ENCODE measurements around the gene HES7. TPM values are rescaled to one million over a fixed set of nuclear protein-coding genes. Genes with fewer than 3 reads are reported as not detected.

The HES7 gene
- total RNA-seq, 1 experiment from 2014 or later: 3.1 TPM

- no peaks in the 10 kb centered on the region for H3K36me3 Mint-ChIP-seq
- peaks cover 24% of the 10 kb centered on the region for H3K4me1 Mint-ChIP-seq
- ChIA-PET POLR2A (interaction anchor here (1.3 to 1.4 kb wide), 2 partner anchors 13 to 25 kb away, joined by 4 to 5 read pairs; no protein-coding TSS in a partner anchor), CTCF (interaction anchor here (0.8 to 1.5 kb wide), 5 partner anchors 9 to 107 kb away, joined by 3 to 5 read pairs (median 4); no protein-coding TSS in a partner anchor)
- DNase-seq (ENCODE audit: low spot score): no peak
- H3K4me3 Mint-ChIP-seq: no peak overlapping the region
- no peaks in the 10 kb centered on the region for H3K27me3 Mint-ChIP-seq (ENCODE audit: low read depth)
- TF ChIP-seq JAZF1 (CRISPR knock-in tag; IDR thresholded peaks at IDR 0.05): no peak
- TF ChIP-seq SMAD4 (CRISPR knock-in tag; IDR thresholded peaks at IDR 0.05): no peak
- TF ChIP-seq, protein P1, sequence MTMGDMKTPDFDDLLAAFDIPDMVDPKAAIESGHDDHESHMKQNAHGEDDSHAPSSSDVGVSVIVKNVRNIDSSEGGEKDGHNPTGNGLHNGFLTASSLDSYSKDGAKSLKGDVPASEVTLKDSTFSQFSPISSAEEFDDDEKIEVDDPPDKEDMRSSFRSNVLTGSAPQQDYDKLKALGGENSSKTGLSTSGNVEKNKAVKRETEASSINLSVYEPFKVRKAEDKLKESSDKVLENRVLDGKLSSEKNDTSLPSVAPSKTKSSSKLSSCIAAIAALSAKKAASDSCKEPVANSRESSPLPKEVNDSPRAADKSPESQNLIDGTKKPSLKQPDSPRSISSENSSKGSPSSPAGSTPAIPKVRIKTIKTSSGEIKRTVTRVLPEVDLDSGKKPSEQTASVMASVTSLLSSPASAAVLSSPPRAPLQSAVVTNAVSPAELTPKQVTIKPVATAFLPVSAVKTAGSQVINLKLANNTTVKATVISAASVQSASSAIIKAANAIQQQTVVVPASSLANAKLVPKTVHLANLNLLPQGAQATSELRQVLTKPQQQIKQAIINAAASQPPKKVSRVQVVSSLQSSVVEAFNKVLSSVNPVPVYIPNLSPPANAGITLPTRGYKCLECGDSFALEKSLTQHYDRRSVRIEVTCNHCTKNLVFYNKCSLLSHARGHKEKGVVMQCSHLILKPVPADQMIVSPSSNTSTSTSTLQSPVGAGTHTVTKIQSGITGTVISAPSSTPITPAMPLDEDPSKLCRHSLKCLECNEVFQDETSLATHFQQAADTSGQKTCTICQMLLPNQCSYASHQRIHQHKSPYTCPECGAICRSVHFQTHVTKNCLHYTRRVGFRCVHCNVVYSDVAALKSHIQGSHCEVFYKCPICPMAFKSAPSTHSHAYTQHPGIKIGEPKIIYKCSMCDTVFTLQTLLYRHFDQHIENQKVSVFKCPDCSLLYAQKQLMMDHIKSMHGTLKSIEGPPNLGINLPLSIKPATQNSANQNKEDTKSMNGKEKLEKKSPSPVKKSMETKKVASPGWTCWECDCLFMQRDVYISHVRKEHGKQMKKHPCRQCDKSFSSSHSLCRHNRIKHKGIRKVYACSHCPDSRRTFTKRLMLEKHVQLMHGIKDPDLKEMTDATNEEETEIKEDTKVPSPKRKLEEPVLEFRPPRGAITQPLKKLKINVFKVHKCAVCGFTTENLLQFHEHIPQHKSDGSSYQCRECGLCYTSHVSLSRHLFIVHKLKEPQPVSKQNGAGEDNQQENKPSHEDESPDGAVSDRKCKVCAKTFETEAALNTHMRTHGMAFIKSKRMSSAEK (CRISPR knock-in tag; IDR thresholded peaks at IDR 0.05; ENCODE audit: borderline replicate concordance): no peak
- TF ChIP-seq, protein P2, sequence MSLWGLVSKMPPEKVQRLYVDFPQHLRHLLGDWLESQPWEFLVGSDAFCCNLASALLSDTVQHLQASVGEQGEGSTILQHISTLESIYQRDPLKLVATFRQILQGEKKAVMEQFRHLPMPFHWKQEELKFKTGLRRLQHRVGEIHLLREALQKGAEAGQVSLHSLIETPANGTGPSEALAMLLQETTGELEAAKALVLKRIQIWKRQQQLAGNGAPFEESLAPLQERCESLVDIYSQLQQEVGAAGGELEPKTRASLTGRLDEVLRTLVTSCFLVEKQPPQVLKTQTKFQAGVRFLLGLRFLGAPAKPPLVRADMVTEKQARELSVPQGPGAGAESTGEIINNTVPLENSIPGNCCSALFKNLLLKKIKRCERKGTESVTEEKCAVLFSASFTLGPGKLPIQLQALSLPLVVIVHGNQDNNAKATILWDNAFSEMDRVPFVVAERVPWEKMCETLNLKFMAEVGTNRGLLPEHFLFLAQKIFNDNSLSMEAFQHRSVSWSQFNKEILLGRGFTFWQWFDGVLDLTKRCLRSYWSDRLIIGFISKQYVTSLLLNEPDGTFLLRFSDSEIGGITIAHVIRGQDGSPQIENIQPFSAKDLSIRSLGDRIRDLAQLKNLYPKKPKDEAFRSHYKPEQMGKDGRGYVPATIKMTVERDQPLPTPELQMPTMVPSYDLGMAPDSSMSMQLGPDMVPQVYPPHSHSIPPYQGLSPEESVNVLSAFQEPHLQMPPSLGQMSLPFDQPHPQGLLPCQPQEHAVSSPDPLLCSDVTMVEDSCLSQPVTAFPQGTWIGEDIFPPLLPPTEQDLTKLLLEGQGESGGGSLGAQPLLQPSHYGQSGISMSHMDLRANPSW (CRISPR knock-in tag; conservative IDR thresholded peaks at IDR 0.05; ENCODE audit: low read depth): no peak
- TF ChIP-seq, protein P3, sequence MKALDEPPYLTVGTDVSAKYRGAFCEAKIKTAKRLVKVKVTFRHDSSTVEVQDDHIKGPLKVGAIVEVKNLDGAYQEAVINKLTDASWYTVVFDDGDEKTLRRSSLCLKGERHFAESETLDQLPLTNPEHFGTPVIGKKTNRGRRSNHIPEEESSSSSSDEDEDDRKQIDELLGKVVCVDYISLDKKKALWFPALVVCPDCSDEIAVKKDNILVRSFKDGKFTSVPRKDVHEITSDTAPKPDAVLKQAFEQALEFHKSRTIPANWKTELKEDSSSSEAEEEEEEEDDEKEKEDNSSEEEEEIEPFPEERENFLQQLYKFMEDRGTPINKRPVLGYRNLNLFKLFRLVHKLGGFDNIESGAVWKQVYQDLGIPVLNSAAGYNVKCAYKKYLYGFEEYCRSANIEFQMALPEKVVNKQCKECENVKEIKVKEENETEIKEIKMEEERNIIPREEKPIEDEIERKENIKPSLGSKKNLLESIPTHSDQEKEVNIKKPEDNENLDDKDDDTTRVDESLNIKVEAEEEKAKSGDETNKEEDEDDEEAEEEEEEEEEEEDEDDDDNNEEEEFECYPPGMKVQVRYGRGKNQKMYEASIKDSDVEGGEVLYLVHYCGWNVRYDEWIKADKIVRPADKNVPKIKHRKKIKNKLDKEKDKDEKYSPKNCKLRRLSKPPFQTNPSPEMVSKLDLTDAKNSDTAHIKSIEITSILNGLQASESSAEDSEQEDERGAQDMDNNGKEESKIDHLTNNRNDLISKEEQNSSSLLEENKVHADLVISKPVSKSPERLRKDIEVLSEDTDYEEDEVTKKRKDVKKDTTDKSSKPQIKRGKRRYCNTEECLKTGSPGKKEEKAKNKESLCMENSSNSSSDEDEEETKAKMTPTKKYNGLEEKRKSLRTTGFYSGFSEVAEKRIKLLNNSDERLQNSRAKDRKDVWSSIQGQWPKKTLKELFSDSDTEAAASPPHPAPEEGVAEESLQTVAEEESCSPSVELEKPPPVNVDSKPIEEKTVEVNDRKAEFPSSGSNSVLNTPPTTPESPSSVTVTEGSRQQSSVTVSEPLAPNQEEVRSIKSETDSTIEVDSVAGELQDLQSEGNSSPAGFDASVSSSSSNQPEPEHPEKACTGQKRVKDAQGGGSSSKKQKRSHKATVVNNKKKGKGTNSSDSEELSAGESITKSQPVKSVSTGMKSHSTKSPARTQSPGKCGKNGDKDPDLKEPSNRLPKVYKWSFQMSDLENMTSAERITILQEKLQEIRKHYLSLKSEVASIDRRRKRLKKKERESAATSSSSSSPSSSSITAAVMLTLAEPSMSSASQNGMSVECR (CRISPR knock-in tag; IDR thresholded peaks at IDR 0.05; ENCODE audit: borderline replicate concordance): no peak
- no peak for TF ChIP-seq NR3C1 (CRISPR knock-in tag; conservative IDR thresholded peaks at IDR 0.05; ENCODE audit: low read depth)
- no peak for TF ChIP-seq TEAD4 (CRISPR knock-in tag; IDR thresholded peaks at IDR 0.05)
- no peak for TF ChIP-seq ELF4 (CRISPR knock-in tag; IDR thresholded peaks at IDR 0.05; ENCODE audit: low read depth)
- TF ChIP-seq, protein P4, sequence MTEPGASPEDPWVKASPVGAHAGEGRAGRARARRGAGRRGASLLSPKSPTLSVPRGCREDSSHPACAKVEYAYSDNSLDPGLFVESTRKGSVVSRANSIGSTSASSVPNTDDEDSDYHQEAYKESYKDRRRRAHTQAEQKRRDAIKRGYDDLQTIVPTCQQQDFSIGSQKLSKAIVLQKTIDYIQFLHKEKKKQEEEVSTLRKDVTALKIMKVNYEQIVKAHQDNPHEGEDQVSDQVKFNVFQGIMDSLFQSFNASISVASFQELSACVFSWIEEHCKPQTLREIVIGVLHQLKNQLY (CRISPR knock-in tag; IDR thresholded peaks at IDR 0.05): no peak
- TF ChIP-seq ZNF263 (CRISPR knock-in tag; IDR thresholded peaks at IDR 0.05; ENCODE audit: low read depth): no peak
- TF ChIP-seq ATF6 (CRISPR knock-in tag; IDR thresholded peaks at IDR 0.05): no peak
- no peak for TF ChIP-seq FOXK1 (CRISPR knock-in tag; IDR thresholded peaks at IDR 0.05)
- TF ChIP-seq, protein P5, sequence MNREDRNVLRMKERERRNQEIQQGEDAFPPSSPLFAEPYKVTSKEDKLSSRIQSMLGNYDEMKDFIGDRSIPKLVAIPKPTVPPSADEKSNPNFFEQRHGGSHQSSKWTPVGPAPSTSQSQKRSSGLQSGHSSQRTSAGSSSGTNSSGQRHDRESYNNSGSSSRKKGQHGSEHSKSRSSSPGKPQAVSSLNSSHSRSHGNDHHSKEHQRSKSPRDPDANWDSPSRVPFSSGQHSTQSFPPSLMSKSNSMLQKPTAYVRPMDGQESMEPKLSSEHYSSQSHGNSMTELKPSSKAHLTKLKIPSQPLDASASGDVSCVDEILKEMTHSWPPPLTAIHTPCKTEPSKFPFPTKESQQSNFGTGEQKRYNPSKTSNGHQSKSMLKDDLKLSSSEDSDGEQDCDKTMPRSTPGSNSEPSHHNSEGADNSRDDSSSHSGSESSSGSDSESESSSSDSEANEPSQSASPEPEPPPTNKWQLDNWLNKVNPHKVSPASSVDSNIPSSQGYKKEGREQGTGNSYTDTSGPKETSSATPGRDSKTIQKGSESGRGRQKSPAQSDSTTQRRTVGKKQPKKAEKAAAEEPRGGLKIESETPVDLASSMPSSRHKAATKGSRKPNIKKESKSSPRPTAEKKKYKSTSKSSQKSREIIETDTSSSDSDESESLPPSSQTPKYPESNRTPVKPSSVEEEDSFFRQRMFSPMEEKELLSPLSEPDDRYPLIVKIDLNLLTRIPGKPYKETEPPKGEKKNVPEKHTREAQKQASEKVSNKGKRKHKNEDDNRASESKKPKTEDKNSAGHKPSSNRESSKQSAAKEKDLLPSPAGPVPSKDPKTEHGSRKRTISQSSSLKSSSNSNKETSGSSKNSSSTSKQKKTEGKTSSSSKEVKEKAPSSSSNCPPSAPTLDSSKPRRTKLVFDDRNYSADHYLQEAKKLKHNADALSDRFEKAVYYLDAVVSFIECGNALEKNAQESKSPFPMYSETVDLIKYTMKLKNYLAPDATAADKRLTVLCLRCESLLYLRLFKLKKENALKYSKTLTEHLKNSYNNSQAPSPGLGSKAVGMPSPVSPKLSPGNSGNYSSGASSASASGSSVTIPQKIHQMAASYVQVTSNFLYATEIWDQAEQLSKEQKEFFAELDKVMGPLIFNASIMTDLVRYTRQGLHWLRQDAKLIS (CRISPR knock-in tag; IDR thresholded peaks at IDR 0.05; ENCODE audit: borderline replicate concordance): no peak
- TF ChIP-seq, protein P6, sequence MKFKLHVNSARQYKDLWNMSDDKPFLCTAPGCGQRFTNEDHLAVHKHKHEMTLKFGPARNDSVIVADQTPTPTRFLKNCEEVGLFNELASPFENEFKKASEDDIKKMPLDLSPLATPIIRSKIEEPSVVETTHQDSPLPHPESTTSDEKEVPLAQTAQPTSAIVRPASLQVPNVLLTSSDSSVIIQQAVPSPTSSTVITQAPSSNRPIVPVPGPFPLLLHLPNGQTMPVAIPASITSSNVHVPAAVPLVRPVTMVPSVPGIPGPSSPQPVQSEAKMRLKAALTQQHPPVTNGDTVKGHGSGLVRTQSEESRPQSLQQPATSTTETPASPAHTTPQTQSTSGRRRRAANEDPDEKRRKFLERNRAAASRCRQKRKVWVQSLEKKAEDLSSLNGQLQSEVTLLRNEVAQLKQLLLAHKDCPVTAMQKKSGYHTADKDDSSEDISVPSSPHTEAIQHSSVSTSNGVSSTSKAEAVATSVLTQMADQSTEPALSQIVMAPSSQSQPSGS (CRISPR knock-in tag; IDR thresholded peaks at IDR 0.05; ENCODE audit: borderline replicate concordance, low read depth): no peak
- ATAC-seq: no peak
- no peak overlapping the region for H3K27ac Mint-ChIP-seq
- H3K9me3 Mint-ChIP-seq: no peaks in the 10 kb centered on the region
Measured at GRCh38 chr17:8167526-8167925, 43.6 kb upstream of the HES7 start.
